ENCODE measurements around the gene TAF4. TPM values are rescaled to one million over a fixed set of nuclear protein-coding genes. Genes with fewer than 3 reads are reported as not detected.

The TAF4 gene
- polyA plus RNA-seq, 1 donor from 2014 or later: 10.2 TPM

DNA sequence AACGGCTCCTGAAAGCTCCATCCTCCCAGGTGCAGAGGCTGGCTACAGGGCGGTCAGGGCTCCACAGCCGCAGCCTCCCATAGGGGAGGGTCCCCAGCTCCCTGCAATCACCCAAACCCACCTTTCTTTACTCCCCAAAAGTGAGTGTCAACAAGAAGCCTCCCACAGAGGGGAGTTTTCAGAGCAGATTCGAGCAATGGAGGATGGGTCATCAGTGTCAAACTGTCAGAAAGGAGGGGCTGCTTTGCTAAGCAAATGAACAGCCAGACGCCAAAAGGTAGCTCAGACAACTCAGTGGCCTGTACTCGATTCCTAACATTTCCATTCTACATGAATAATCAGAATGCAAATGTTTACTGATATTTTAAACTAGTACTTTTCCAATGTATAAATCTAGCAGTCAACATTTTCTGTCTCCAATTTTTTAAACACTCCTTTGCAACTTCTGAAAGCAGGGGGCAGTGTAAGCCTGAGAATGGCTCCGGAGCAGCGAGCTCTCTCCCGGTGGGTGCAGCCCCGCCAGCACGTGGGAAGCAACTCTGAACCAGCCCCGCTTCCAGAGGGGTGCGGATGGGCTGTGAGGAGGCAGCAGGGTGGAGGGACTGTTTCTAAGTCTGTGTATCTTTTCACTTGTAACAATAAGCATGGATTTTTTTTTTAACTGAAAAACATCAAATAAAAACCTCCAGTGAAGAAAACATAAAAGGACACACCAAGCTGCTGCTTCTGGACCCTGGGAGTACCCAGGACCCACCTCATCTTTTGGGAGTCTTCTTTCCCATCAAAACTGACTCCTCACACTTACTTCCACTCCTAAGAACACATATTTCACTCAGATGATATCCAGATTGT is 54.9 kb downstream of the TAF4 start:
- no peaks in the 10 kb centered on the region for H3K9me3 ChIP-seq (ENCODE audit: low read length)
- H3K9me2 ChIP-seq (ENCODE audit: insufficient read depth, low read length): no peaks in the 10 kb centered on the region
- H3K9ac ChIP-seq (ENCODE audit: low read length): no peak overlapping the region
- H3K4me2 ChIP-seq (ENCODE audit: low read length): no peak overlapping the region
- H3K4me3 ChIP-seq (ENCODE audit: low read length): no peak overlapping the region
- H2AFZ ChIP-seq (ENCODE audit: low read depth, low read length): no peak overlapping the region
- H3K27ac ChIP-seq (ENCODE audit: low read length): no peak overlapping the region
- TF ChIP-seq MXI1 (conservative IDR thresholded peaks at IDR 0.05; ENCODE audit: poor library complexity, severe bottlenecking) (peak; percentile 77), EP300 (conservative IDR thresholded peaks at IDR 0.05; ENCODE audit: poor library complexity, severe bottlenecking) (no peak), SMC3 (conservative IDR thresholded peaks at IDR 0.05; ENCODE audit: poor library complexity) (peak; percentile 87), CTCF (IDR thresholded peaks at IDR 0.05; ENCODE audit: poor library complexity, severe bottlenecking) (peak; percentile 86), RAD21 (conservative IDR thresholded peaks at IDR 0.05) (peak; percentile 93)
- no peaks in the 10 kb centered on the region for H3K36me3 ChIP-seq (ENCODE audit: insufficient read depth, low read length)
- H3K27me3 ChIP-seq (ENCODE audit: insufficient read depth, low read depth, low read length): no peaks in the 10 kb centered on the region
- no peaks in the 10 kb centered on the region for H3F3A ChIP-seq (ENCODE audit: insufficient read depth, low read length, poor library complexity, severe bottlenecking)
- H3K79me2 ChIP-seq (replicated peaks; ENCODE audit: insufficient read depth, low read length): peaks cover 6% of the 10 kb centered on the region
- no peaks in the 10 kb centered on the region for H4K20me1 ChIP-seq (ENCODE audit: insufficient read depth)

DNA sequence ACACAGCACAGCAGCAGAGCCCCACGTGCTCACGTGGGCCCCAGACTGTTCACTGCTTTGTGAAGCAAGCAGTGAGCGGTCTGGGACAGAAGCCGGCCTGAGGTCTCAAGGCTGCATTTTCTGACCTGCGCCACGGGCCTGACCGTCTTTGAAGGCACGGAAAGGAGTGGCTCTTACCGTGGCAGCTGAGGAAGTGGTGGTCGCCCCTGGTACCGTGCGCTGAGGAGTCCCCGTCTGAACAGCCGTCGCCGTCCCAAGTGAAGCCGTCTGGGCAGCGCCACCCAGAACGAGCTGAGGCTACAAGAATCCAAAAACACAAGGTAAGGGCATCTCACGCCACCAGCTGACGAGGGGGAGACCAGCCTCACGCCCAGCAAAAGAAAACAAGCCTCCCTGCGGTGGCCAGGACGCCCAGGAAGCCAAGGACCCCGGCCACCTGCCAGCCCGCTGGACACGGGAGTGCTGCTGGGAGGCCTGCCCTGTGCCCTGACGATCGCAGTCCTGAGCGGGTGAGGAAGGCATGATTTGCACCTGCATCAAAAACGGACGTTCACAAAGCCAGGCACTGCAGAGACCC is 55.7 kb downstream of the TAF4 start:
- H3K4me3 ChIP-seq (ENCODE audit: low read length): no peak overlapping the region
- no peaks in the 10 kb centered on the region for H3K9me2 ChIP-seq (ENCODE audit: insufficient read depth, low read length)
- no peak overlapping the region for H3K27ac ChIP-seq (ENCODE audit: low read length)
- H3K79me2 ChIP-seq (replicated peaks; ENCODE audit: insufficient read depth, low read length): peaks cover 3% of the 10 kb centered on the region
- H3K27me3 ChIP-seq (ENCODE audit: insufficient read depth, low read depth, low read length): no peaks in the 10 kb centered on the region
- H3K9me3 ChIP-seq (ENCODE audit: low read length): no peaks in the 10 kb centered on the region
- H3K4me2 ChIP-seq (ENCODE audit: low read length): no peak overlapping the region
- H3K9ac ChIP-seq (ENCODE audit: low read length): no peak overlapping the region
- H2AFZ ChIP-seq (ENCODE audit: low read depth, low read length): no peak overlapping the region
- TF ChIP-seq POLR2AphosphoS5 (IDR thresholded peaks at IDR 0.05) (no peak), EZH2 (IDR thresholded peaks at IDR 0.05; ENCODE audit: borderline replicate concordance, insufficient read depth, low read length, poor library complexity, severe bottlenecking) (no peak), SMC3 (conservative IDR thresholded peaks at IDR 0.05; ENCODE audit: poor library complexity) (no peak), CTCF (IDR thresholded peaks at IDR 0.05; ENCODE audit: poor library complexity, severe bottlenecking) (no peak), RAD21 (conservative IDR thresholded peaks at IDR 0.05) (no peak), EP300 (conservative IDR thresholded peaks at IDR 0.05; ENCODE audit: poor library complexity, severe bottlenecking) (no peak), MXI1 (conservative IDR thresholded peaks at IDR 0.05; ENCODE audit: poor library complexity, severe bottlenecking) (no peak), TAF1 (IDR thresholded peaks at IDR 0.05; ENCODE audit: low read depth) (no peak)
- TF ChIP-seq, protein P1, sequence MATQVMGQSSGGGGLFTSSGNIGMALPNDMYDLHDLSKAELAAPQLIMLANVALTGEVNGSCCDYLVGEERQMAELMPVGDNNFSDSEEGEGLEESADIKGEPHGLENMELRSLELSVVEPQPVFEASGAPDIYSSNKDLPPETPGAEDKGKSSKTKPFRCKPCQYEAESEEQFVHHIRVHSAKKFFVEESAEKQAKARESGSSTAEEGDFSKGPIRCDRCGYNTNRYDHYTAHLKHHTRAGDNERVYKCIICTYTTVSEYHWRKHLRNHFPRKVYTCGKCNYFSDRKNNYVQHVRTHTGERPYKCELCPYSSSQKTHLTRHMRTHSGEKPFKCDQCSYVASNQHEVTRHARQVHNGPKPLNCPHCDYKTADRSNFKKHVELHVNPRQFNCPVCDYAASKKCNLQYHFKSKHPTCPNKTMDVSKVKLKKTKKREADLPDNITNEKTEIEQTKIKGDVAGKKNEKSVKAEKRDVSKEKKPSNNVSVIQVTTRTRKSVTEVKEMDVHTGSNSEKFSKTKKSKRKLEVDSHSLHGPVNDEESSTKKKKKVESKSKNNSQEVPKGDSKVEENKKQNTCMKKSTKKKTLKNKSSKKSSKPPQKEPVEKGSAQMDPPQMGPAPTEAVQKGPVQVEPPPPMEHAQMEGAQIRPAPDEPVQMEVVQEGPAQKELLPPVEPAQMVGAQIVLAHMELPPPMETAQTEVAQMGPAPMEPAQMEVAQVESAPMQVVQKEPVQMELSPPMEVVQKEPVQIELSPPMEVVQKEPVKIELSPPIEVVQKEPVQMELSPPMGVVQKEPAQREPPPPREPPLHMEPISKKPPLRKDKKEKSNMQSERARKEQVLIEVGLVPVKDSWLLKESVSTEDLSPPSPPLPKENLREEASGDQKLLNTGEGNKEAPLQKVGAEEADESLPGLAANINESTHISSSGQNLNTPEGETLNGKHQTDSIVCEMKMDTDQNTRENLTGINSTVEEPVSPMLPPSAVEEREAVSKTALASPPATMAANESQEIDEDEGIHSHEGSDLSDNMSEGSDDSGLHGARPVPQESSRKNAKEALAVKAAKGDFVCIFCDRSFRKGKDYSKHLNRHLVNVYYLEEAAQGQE (IDR thresholded peaks at IDR 0.05; ENCODE audit: borderline replicate concordance): no peak
- H3F3A ChIP-seq (ENCODE audit: insufficient read depth, low read length, poor library complexity, severe bottlenecking): no peaks in the 10 kb centered on the region
- H4K20me1 ChIP-seq (ENCODE audit: insufficient read depth): no peaks in the 10 kb centered on the region
- no peaks in the 10 kb centered on the region for H3K36me3 ChIP-seq (ENCODE audit: insufficient read depth, low read length)
